HEK293 (cell line): Measurements from ENCODE around the gene EIF4E1B.

ENCODE experiments used
- CTCF ChIA-PET: fragments of 350-600 bp; formaldehyde crosslinking; extraction: SDS; loops from one replicate; lab custom pipeline; 2021; ENCODE audit warnings: antibody characterized with exemption; lab: Yijun Ruan, JAX
- POLR2A ChIA-PET: fragments of 300-600 bp; formaldehyde crosslinking; extraction: SDS; loops from one replicate; lab custom pipeline; 2020; ENCODE audit warnings: antibody characterized with exemption, inconsistent platforms; lab: Yijun Ruan, JAX
- H3K27ac ChIP-seq: fragments of 200-500 bp; sonication (Bioruptor generic); 2 replicates; pipeline ENCODE4 v1.5.1; 2014; ENCODE audit warnings: low read depth, low read length, control low read depth, inconsistent platforms; ENCODE audit errors: extremely low read depth
- H3K36me3 ChIP-seq, 2 experiments: fragments of 200-500 bp in 1 of 2; sonication (Bioruptor generic) in 1 of 2; 1 replicate in 1 of 2; 2 replicates in 1 of 2; pipeline ENCODE4 v1.5.1; 2014 to 2017; ENCODE audit warnings: inconsistent platforms in 2 of 2, low read length in 2 of 2; ENCODE audit not compliant: control insufficient read depth in 2 of 2, insufficient read depth in 1 of 2
- H3K4me1 ChIP-seq: fragments of 200-500 bp; sonication (Bioruptor generic); 2 replicates; pipeline ENCODE4 v1.5.1; 2014; ENCODE audit warnings: mild to moderate bottlenecking, low read length, inconsistent platforms; ENCODE audit not compliant: control insufficient read depth, insufficient read depth
- H3K4me3 ChIP-seq: 2 replicates; pipeline ENCODE4 v1.5.1; 2011; ENCODE audit warnings: low read depth, mild to moderate bottlenecking, control low read depth, low read length, moderate library complexity
- H3K9me3 ChIP-seq: fragments of 200-500 bp; sonication (Bioruptor generic); 2 replicates; pipeline ENCODE4 v1.5.1; 2014; ENCODE audit warnings: low read depth, low read length, inconsistent platforms; ENCODE audit not compliant: control insufficient read depth, insufficient read depth
- BCL11A ChIP-seq: fragments of 450-650 bp; formaldehyde crosslinking; IDR thresholded peaks from 2 replicates; pipeline ENCODE4 v1.5.1; 2016; ENCODE audit warnings: low read depth, missing biosample characterization, missing genetic modification characterization
- GLIS2 ChIP-seq: fragments of 450-650 bp; formaldehyde crosslinking; IDR thresholded peaks from 2 replicates; pipeline ENCODE4 v1.5.1; 2016; ENCODE audit warnings: missing biosample characterization, missing genetic modification characterization
- HOXA7 ChIP-seq: sonication (generic); formaldehyde crosslinking; IDR thresholded peaks from 2 replicates; pipeline ENCODE4 v1.8.1; 2022; ENCODE audit warnings: missing genetic modification reagents, borderline replicate concordance
- KLF10 ChIP-seq: fragments of 450-650 bp; IDR thresholded peaks from 2 replicates; pipeline ENCODE4 v1.5.1; 2018; ENCODE audit warnings: missing biosample characterization, mild to moderate bottlenecking, missing genetic modification characterization
- KLF9 ChIP-seq: fragments of 450-650 bp; formaldehyde crosslinking; IDR thresholded peaks from 2 replicates; pipeline ENCODE4 v1.5.1; 2016; ENCODE audit warnings: missing biosample characterization, missing genetic modification characterization, low read depth
- ZIC2 ChIP-seq: fragments of 450-650 bp; formaldehyde crosslinking; IDR thresholded peaks from 2 replicates; pipeline ENCODE4 v1.5.1; 2016; ENCODE audit warnings: missing biosample characterization, missing genetic modification characterization
- ZNF274 ChIP-seq, 2 experiments: fragments of 200-500 bp in 1 of 2; fragments of 450-650 bp in 1 of 2; sonication (Bioruptor generic) in 1 of 2; formaldehyde crosslinking in 1 of 2; IDR thresholded peaks; 2 replicates each; pipeline versions ENCODE4 v1.5.1 to v1.6.1; 2014 to 2016; ENCODE audit warnings: borderline replicate concordance in 1 of 2, inconsistent platforms in 1 of 2, low read length in 1 of 2, missing biosample characterization in 1 of 2, missing genetic modification characterization in 1 of 2
- ZNF521 ChIP-seq: fragments of 450-650 bp; formaldehyde crosslinking; IDR thresholded peaks from 2 replicates; pipeline ENCODE4 v1.5.1; 2017; ENCODE audit warnings: missing biosample characterization, mild to moderate bottlenecking, missing genetic modification characterization
- ZNF623 ChIP-seq: fragments of 450-650 bp; formaldehyde crosslinking; IDR thresholded peaks from 2 replicates; pipeline ENCODE4 v1.5.1; 2016; ENCODE audit warnings: missing biosample characterization, missing genetic modification characterization
- ZNF629 ChIP-seq: fragments of 450-650 bp; formaldehyde crosslinking; IDR thresholded peaks from 2 replicates; pipeline ENCODE4 v1.5.1; 2017; ENCODE audit warnings: missing biosample characterization, missing genetic modification characterization
- ZNF664 ChIP-seq: fragments of 450-650 bp; formaldehyde crosslinking; IDR thresholded peaks from 2 replicates; pipeline ENCODE4 v1.5.1; 2016; ENCODE audit warnings: missing biosample characterization, missing genetic modification characterization
- ZNF704 ChIP-seq: fragments of 450-650 bp; formaldehyde crosslinking; IDR thresholded peaks from 2 replicates; pipeline ENCODE4 v1.5.1; 2016; ENCODE audit warnings: missing biosample characterization, missing genetic modification characterization
- ZNF776 ChIP-seq: fragments of 450-650 bp; formaldehyde crosslinking; IDR thresholded peaks from 2 replicates; pipeline ENCODE4 v1.5.0; 2017; ENCODE audit warnings: missing biosample characterization, missing genetic modification characterization, borderline replicate concordance
- ZNF837 ChIP-seq: fragments of 450-650 bp; formaldehyde crosslinking; IDR thresholded peaks from 2 replicates; pipeline ENCODE4 v1.5.1; 2016; ENCODE audit warnings: missing biosample characterization, missing genetic modification characterization
- ZSCAN4 ChIP-seq: fragments of 450-650 bp; formaldehyde crosslinking; IDR thresholded peaks from 2 replicates; pipeline ENCODE4 v1.5.1; 2017; ENCODE audit warnings: missing biosample characterization, missing genetic modification characterization
- TF ChIP-seq, protein P1 (sequence below): fragments of 450-650 bp; formaldehyde crosslinking; IDR thresholded peaks from 2 replicates; pipeline ENCODE4 v1.5.1; 2016; ENCODE audit warnings: missing biosample characterization, missing genetic modification characterization
- TF ChIP-seq, protein P2 (sequence below): fragments of 450-650 bp; formaldehyde crosslinking; IDR thresholded peaks from 2 replicates; pipeline ENCODE4 v1.5.1; 2016; ENCODE audit warnings: missing biosample characterization, missing genetic modification characterization
- TF ChIP-seq, protein P3 (sequence below): fragments of 450-650 bp; formaldehyde crosslinking; IDR thresholded peaks from 2 replicates; pipeline ENCODE4 v1.5.1; 2016; ENCODE audit warnings: missing biosample characterization, missing genetic modification characterization
- TF ChIP-seq, protein P4 (sequence below): fragments of 450-650 bp; formaldehyde crosslinking; conservative IDR thresholded peaks from 2 replicates; pipeline ENCODE4 v1.5.1; 2016; ENCODE audit warnings: low read depth, missing biosample characterization, missing genetic modification characterization

Gene EIF4E1B

GRCh38 chr5:176624938-176625337 lies 5.5 kb upstream of the EIF4E1B start:
- Histone ChIP-seq H3K36me3 (no peaks in the 10 kb centered on the region), H3K4me3 (no peak overlapping the region), H3K9me3 (no peaks in the 10 kb centered on the region), H3K27ac (no peak overlapping the region), H3K4me1 (0 out of 2 replicates have a peak, but pooled peaks cover 2% of the 10 kb centered on the region)
- TF ChIP-seq, protein P1, sequence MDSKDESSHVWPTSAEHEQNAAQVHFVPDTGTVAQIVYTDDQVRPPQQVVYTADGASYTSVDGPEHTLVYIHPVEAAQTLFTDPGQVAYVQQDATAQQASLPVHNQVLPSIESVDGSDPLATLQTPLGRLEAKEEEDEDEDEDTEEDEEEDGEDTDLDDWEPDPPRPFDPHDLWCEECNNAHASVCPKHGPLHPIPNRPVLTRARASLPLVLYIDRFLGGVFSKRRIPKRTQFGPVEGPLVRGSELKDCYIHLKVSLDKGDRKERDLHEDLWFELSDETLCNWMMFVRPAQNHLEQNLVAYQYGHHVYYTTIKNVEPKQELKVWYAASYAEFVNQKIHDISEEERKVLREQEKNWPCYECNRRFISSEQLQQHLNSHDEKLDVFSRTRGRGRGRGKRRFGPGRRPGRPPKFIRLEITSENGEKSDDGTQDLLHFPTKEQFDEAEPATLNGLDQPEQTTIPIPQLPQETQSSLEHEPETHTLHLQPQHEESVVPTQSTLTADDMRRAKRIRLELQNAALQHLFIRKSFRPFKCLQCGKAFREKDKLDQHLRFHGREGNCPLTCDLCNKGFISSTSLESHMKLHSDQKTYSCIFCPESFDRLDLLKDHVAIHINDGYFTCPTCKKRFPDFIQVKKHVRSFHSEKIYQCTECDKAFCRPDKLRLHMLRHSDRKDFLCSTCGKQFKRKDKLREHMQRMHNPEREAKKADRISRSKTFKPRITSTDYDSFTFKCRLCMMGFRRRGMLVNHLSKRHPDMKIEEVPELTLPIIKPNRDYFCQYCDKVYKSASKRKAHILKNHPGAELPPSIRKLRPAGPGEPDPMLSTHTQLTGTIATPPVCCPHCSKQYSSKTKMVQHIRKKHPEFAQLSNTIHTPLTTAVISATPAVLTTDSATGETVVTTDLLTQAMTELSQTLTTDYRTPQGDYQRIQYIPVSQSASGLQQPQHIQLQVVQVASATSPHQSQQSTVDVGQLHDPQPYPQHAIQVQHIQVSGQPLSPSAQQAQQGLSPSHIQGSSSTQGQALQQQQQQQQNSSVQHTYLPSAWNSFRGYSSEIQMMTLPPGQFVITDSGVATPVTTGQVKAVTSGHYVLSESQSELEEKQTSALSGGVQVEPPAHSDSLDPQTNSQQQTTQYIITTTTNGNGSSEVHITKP (tag by site-specific recombination) = peak; percentile 81
- TF ChIP-seq GLIS2 (peak; percentile 55), ZNF837 (tag by site-specific recombination) (no peak), ZIC2 (tag by site-specific recombination) (peak; percentile 40; the same call in 1 of the 2 replicates), ZNF521 (no peak), ZNF629 (tag by site-specific recombination) (no peak)
- ChIA-PET CTCF (no interaction called here), POLR2A (no interaction called here)

DNA sequence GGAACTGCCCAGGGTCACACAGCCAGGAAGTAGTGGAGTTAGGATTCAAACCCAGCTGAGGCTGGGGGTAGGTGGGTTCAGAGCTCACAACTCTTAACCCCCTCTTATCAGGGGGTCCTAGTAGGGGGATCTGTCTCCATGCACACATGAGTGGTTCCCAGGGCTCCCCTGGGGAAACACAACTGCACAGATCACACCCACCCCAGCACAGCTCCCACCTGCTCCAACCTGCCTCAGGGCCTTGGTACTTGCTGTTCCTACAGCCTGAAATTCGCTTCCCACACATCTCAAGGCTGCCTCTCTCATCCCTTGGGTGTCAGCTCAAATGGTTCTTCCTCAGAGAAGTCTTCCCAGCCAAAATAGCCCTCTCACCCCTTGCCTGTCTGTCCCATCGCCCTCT lies 5.0 kb upstream of the EIF4E1B start:
- POLR2A ChIA-PET = no interaction called here
- Histone ChIP-seq H3K9me3 (no peaks in the 10 kb centered on the region), H3K4me1 (0 out of 2 replicates have a peak, but pooled peaks cover 2% of the 10 kb centered on the region), H3K4me3 (no peak overlapping the region), H3K36me3 (no peaks in the 10 kb centered on the region), H3K27ac (no peak overlapping the region)
- CTCF ChIA-PET = no interaction called here
- TF ChIP-seq HOXA7 (CRISPR knock-in tag) (no peak), ZNF704 (tag by site-specific recombination) (no peak), ZSCAN4 (tag by site-specific recombination) (no peak), KLF9 (tag by site-specific recombination) (no peak), BCL11A (tag by site-specific recombination) (no peak), ZNF664 (tag by site-specific recombination) (no peak), ZNF274 (IDR thresholded peaks at IDR 0.05; ENCODE audit: low read length) (no peak), ZNF274 (tag by site-specific recombination; IDR thresholded peaks at IDR 0.05; ENCODE audit: borderline replicate concordance) (no peak), KLF10 (tag by site-specific recombination) (no peak), ZNF521 (no peak), ZNF776 (tag by site-specific recombination) (no peak), ZNF623 (tag by site-specific recombination) (peak; percentile 92)
- TF ChIP-seq, protein P2, sequence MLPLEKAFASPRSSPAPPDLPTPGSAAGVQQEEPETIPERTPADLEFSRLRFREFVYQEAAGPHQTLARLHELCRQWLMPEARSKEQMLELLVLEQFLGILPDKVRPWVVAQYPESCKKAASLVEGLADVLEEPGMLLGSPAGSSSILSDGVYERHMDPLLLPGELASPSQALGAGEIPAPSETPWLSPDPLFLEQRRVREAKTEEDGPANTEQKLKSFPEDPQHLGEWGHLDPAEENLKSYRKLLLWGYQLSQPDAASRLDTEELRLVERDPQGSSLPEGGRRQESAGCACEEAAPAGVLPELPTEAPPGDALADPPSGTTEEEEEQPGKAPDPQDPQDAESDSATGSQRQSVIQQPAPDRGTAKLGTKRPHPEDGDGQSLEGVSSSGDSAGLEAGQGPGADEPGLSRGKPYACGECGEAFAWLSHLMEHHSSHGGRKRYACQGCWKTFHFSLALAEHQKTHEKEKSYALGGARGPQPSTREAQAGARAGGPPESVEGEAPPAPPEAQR (tag by site-specific recombination) = no peak
- TF ChIP-seq, protein P3, sequence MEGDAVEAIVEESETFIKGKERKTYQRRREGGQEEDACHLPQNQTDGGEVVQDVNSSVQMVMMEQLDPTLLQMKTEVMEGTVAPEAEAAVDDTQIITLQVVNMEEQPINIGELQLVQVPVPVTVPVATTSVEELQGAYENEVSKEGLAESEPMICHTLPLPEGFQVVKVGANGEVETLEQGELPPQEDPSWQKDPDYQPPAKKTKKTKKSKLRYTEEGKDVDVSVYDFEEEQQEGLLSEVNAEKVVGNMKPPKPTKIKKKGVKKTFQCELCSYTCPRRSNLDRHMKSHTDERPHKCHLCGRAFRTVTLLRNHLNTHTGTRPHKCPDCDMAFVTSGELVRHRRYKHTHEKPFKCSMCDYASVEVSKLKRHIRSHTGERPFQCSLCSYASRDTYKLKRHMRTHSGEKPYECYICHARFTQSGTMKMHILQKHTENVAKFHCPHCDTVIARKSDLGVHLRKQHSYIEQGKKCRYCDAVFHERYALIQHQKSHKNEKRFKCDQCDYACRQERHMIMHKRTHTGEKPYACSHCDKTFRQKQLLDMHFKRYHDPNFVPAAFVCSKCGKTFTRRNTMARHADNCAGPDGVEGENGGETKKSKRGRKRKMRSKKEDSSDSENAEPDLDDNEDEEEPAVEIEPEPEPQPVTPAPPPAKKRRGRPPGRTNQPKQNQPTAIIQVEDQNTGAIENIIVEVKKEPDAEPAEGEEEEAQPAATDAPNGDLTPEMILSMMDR (tag by site-specific recombination) = no peak
- TF ChIP-seq, protein P4, sequence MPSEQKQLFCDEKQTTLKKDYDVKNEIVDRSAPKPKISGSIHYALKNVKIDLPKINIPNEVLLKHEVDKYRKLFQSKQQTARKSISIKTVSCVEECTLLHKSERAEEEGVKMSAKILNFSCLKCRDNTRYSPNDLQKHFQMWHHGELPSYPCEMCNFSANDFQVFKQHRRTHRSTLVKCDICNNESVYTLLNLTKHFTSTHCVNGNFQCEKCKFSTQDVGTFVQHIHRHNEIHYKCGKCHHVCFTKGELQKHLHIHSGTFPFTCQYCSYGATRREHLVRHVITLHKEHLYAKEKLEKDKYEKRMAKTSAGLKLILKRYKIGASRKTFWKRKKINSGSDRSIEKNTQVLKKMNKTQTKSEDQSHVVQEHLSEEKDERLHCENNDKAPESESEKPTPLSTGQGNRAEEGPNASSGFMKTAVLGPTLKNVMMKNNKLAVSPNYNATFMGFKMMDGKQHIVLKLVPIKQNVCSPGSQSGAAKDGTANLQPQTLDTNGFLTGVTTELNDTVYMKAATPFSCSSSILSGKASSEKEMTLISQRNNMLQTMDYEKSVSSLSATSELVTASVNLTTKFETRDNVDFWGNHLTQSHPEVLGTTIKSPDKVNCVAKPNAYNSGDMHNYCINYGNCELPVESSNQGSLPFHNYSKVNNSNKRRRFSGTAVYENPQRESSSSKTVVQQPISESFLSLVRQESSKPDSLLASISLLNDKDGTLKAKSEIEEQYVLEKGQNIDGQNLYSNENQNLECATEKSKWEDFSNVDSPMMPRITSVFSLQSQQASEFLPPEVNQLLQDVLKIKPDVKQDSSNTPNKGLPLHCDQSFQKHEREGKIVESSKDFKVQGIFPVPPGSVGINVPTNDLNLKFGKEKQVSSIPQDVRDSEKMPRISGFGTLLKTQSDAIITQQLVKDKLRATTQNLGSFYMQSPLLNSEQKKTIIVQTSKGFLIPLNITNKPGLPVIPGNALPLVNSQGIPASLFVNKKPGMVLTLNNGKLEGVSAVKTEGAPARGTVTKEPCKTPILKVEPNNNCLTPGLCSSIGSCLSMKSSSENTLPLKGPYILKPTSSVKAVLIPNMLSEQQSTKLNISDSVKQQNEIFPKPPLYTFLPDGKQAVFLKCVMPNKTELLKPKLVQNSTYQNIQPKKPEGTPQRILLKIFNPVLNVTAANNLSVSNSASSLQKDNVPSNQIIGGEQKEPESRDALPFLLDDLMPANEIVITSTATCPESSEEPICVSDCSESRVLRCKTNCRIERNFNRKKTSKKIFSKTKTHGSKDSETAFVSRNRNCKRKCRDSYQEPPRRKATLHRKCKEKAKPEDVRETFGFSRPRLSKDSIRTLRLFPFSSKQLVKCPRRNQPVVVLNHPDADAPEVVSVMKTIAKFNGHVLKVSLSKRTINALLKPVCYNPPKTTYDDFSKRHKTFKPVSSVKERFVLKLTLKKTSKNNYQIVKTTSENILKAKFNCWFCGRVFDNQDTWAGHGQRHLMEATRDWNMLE (tag by site-specific recombination) = no peak
